Smooth muscle cell (in vitro differentiated cells): ENCODE data around the gene FZD7. TPM values are rescaled to one million over a fixed set of nuclear protein-coding genes. Genes with fewer than 3 reads are reported as not detected.

Source experiments
- DNase-seq: peaks from one replicate; lab custom pipeline; 2025; ENCODE audit not compliant: unreplicated experiment; lab: John Stamatoyannopoulos, UW
- H2AFZ ChIP-seq: fragments of 200-600 bp; sonication (generic); 2 replicates; pipeline ENCODE4 v1.6.0; 2016; ENCODE audit warnings: antibody characterized with exemption, low read depth, mild to moderate bottlenecking
- H3F3A ChIP-seq: fragments of 200-600 bp; sonication (generic); 2 replicates; pipeline ENCODE4 v1.6.0; 2017; ENCODE audit warnings: antibody characterized with exemption, low read depth
- H3K27ac ChIP-seq: fragments of 200-600 bp; sonication (generic); 2 replicates; pipeline ENCODE4 v1.5.1; 2016; ENCODE audit warnings: low read depth, mild to moderate bottlenecking
- H3K27me3 ChIP-seq: fragments of 200-600 bp; sonication (generic); 2 replicates; pipeline ENCODE4 v1.6.1; 2016; ENCODE audit warnings: low read depth, mild to moderate bottlenecking
- H3K36me3 ChIP-seq: fragments of 200-600 bp; sonication (generic); 2 replicates; pipeline ENCODE4 v1.5.1; 2016; ENCODE audit warnings: low read depth
- H3K4me1 ChIP-seq: fragments of 200-600 bp; sonication (generic); 2 replicates; pipeline ENCODE4 v1.5.1; 2016; ENCODE audit warnings: low read depth
- H3K4me2 ChIP-seq: fragments of 200-600 bp; sonication (generic); 2 replicates; pipeline ENCODE4 v1.6.0; 2016; ENCODE audit warnings: mild to moderate bottlenecking
- H3K4me3 ChIP-seq: fragments of 200-600 bp; sonication (generic); 2 replicates; pipeline ENCODE4 v1.5.1; 2016; ENCODE audit warnings: mild to moderate bottlenecking
- H3K79me2 ChIP-seq: fragments of 200-600 bp; sonication (generic); 2 replicates; pipeline ENCODE4 v1.6.0; 2016; ENCODE audit warnings: low read depth, mild to moderate bottlenecking
- H3K9ac ChIP-seq: fragments of 200-600 bp; sonication (generic); 2 replicates; pipeline ENCODE4 v1.6.0; 2016; ENCODE audit warnings: low read depth
- H3K9me3 ChIP-seq: fragments of 200-600 bp; sonication (generic); replicated peaks from 2 replicates; pipeline ENCODE4 v1.5.1; 2016; ENCODE audit warnings: low read depth
- H4K20me1 ChIP-seq: fragments of 200-600 bp; sonication (generic); 2 replicates; pipeline ENCODE4 v1.6.0; 2016; ENCODE audit warnings: low read depth
- CTCF ChIP-seq: fragments of 200-600 bp; sonication (generic); IDR thresholded peaks from 2 replicates; pipeline ENCODE4 v1.5.1; 2017; ENCODE audit warnings: borderline replicate concordance, mild to moderate bottlenecking, antibody characterized with exemption; ENCODE audit not compliant: insufficient read depth, poor library complexity, severe bottlenecking
- WGBS: methylation state at CpG from one replicate; pipeline ENCODE4 v1.1.7; 2016; ENCODE audit warnings: low lambda C conversion rate; 5-methylcytosine and 5-hydroxymethylcytosine counted together
- polyA plus RNA-seq: library from polyadenylated mRNA; unstranded; fragments of >200 nt; fragmentation: Nextera tagmentation; extraction: Ambion mirVana; gene quantifications from 2 replicates; pipeline ENCODE4 v1.2.1, GENCODE V29; 2016
- total RNA-seq: library from RNA; depleted of rRNA; stranded (reverse); fragments of >200 nt; gene quantifications from 2 replicates; pipeline ENCODE4 v1.2.3, GENCODE V29; 2014

FZD7 gene
- total and polyA plus RNA-seq, 2 experiments from 2014 or later = 14.8 to 17.0 TPM

DNA sequence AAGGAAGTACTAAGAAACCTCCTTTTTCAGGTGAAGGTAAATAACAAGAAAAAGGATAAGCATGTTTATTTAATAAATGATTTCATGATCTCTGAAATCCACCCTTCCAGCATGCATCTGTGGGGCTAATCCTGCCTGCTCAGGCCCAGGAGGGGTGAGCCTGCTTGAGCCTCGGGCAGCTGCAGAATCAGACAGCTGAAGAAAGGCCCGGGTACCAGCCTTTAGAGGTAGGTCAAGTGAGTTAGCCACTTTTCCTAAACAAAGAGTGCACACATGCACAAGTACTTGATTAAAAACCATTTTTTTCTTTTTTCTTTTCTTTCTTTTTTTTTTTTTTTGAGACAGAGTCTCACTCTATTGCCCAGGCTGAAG is 25.7 kb upstream of the FZD7 start:
- no peak for TF ChIP-seq CTCF
- no peaks in the 10 kb centered on the region for H3K9me3 ChIP-seq
- no peaks in the 10 kb centered on the region for H3K79me2 ChIP-seq
- H3K4me3 ChIP-seq = no peak overlapping the region
- no peak overlapping the region for H3K27ac ChIP-seq
- peaks cover 2% of the 10 kb centered on the region for H3K27me3 ChIP-seq
- no peak overlapping the region for H3K4me2 ChIP-seq
- no peak for DNase-seq
- H3K4me1 ChIP-seq = no peaks in the 10 kb centered on the region
- no peaks in the 10 kb centered on the region for H3F3A ChIP-seq
- H3K9ac ChIP-seq = no peak overlapping the region
- 70% methylated on average over 2 of the region's 2 CpGs for WGBS
- no peaks in the 10 kb centered on the region for H3K36me3 ChIP-seq
- no peak overlapping the region for H2AFZ ChIP-seq
- H4K20me1 ChIP-seq = no peaks in the 10 kb centered on the region

GRCh38 chr2:202009019-202009481 is 24.6 kb upstream of the FZD7 start:
- 48% methylated on average over 5 of the region's 5 CpGs for WGBS
- no peak overlapping the region for H3K27ac ChIP-seq
- no peaks in the 10 kb centered on the region for H3K4me1 ChIP-seq
- H4K20me1 ChIP-seq = no peaks in the 10 kb centered on the region
- no peaks in the 10 kb centered on the region for H3K9me3 ChIP-seq
- no peak overlapping the region for H3K4me2 ChIP-seq
- no peak for TF ChIP-seq CTCF
- no peaks in the 10 kb centered on the region for H3F3A ChIP-seq
- H3K9ac ChIP-seq = no peak overlapping the region
- no peak for DNase-seq
- H3K4me3 ChIP-seq = no peak overlapping the region
- H3K79me2 ChIP-seq = no peaks in the 10 kb centered on the region
- no peaks in the 10 kb centered on the region for H3K36me3 ChIP-seq
- peaks cover 10% of the 10 kb centered on the region for H3K27me3 ChIP-seq
- peak overlapping the region; percentile 26 for H2AFZ ChIP-seq

DNA sequence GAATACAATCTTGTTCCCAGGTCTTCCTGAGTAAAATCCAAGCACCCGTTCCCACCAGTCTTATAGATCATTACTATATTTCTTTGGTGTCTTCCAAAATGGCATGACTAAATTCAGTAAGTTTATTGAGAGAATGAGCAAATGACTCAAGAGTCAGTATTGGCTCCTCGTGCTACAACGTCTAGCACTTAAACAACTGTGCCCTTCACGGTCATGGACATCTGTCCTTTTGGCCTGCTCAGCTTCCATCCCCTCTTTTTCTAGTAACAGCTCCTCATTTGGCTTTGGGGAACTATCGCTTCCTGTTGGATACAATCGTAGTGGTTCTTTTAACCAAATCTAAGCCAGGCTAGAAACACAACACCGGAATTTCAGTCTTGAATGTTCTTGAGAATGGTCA is 24.1 kb upstream of the FZD7 start:
- whole genome bisulfite sequencing = 93% methylated on average over 7 of the region's 7 CpGs
- DNase-seq = no peak

More for the DNA sequence above, 24.1 kb upstream of the FZD7 start:
- Histone ChIP-seq H4K20me1 (no peaks in the 10 kb centered on the region), H3K4me3 (no peak overlapping the region), H3K9me3 (no peaks in the 10 kb centered on the region), H2AFZ (no peak overlapping the region), H3K9ac (no peak overlapping the region), H3K79me2 (no peaks in the 10 kb centered on the region), H3K4me2 (no peak overlapping the region), H3K4me1 (no peaks in the 10 kb centered on the region), H3F3A (no peaks in the 10 kb centered on the region), H3K27ac (no peak overlapping the region), H3K36me3 (no peaks in the 10 kb centered on the region), H3K27me3 (peaks cover 10% of the 10 kb centered on the region)
- TF ChIP-seq CTCF = no peak
